Fibroblast of the aortic adventitia (primary cell): ENCODE results near the gene ANTKMT. TPM values are rescaled to one million over a fixed set of nuclear protein-coding genes. Genes with fewer than 3 reads are reported as not detected.
"Not testable (repeated sequence)": the region's sequence is repeated elsewhere in the genome, so short reads cannot be mapped to it uniquely, and the experiment has no call there.

Source experiments
- DNase-seq: peaks from one replicate; pipeline ENCODE4 v3.0.0-alpha.2; 2010; ENCODE audit warnings: low read depth
- H3K4me3 ChIP-seq: 2 replicates; pipeline ENCODE4 v1.5.1; 2011; ENCODE audit warnings: low read depth, mild to moderate bottlenecking, control low read depth, low read length, moderate library complexity
- CTCF ChIP-seq: IDR thresholded peaks from 2 replicates; pipeline ENCODE4 v1.5.1; 2011; ENCODE audit warnings: mild to moderate bottlenecking, low read length, control low read depth, inconsistent platforms; ENCODE audit not compliant: insufficient read depth
- total RNA-seq: library from RNA; depleted of rRNA; stranded (reverse); fragments of >200 nt; gene quantifications from 2 replicates; pipeline ENCODE4 v1.2.3, GENCODE V29; 2012; ENCODE audit warnings: low replicate concordance

Gene ANTKMT
- total RNA-seq, 1 donor = 21.8 TPM

DNA sequence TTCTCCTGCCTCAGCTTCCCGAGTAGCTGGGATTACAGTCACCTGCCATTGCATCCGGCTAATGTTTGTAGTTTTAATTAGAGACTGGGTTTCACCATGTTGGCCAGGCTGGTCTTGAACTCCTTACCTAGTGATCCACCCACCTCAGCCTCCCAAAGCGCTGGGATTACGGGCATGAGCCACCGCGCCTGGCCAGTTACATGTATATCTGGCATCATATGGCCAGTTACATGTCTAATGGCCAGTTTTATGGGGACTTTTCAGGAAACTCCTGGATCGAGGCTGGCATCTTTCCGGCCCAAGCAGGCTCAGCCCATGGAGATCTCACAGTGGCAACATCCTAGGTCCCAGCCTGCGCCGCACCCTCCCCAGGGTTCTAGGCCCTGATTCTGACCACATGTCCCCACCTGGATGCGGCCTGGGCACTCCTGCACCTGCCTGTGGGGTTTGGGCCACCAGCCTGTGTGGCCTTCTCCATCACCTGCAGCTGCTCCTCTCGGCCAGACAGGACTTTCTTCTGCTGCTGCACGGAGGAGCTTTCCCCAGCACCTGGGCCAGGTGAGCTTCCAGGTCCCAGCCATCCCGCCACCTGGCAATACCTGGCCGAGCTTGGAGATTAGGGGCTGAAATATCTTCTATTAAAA, 21.2 kb downstream of the ANTKMT start:
- no peak for TF ChIP-seq CTCF

DNA sequence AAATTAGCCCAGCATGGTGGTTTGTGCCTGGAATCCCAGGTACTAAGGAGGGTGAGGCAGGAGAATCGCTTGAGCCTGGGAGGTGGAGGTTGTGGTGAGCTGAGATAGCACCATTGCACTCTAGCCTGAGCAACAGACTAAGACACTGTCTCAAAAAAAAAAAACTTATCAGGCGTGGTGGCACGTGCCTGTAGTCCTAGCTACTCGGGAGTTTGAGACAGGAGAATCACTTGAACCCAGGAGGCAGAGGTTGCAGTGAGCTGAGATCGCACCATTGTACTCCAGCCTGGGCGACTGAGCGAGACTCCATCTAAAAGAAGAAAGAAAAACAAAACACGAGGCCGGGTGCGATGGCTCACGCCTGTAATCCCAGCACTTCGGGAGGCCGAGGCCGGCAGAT, 21.9 kb downstream of the ANTKMT start:
- not testable (repeated sequence) for H3K4me3 ChIP-seq, DNase-seq

More for the DNA sequence above, 21.2 kb downstream of the ANTKMT start:
- no peak for DNase-seq
- no peak overlapping the region for H3K4me3 ChIP-seq

GRCh38 chr16:743794-744500, 23.0 kb downstream of the ANTKMT start:
- H3K4me3 ChIP-seq = no peak overlapping the region
- TF ChIP-seq CTCF = no peak

DNA sequence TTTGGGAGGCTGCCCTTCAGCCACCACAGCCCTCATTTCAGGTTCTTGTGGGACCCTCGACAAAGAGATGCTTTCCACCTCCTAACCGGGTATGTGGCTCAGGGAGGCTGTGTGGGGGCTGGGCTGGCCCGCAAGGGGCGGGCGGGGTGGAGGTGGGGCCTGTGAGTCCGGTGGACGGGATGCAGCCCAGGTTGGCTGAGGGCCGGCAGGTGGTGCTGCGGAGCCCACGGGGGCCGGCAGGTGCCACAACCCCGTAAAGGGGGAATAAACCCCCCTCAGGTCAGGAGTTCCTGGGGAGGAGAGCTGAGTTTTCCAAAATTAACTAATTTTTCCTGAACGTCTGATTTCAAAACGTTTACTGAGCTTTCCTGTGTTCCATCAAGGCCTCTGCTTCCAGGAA, 24.8 kb downstream of the ANTKMT start:
- no peak for DNase-seq
- H3K4me3 ChIP-seq = no peak overlapping the region
- peak; percentile 16 for TF ChIP-seq CTCF

More at GRCh38 chr16:743794-744500, 23.0 kb downstream of the ANTKMT start:
- no peak for DNase-seq

DNA sequence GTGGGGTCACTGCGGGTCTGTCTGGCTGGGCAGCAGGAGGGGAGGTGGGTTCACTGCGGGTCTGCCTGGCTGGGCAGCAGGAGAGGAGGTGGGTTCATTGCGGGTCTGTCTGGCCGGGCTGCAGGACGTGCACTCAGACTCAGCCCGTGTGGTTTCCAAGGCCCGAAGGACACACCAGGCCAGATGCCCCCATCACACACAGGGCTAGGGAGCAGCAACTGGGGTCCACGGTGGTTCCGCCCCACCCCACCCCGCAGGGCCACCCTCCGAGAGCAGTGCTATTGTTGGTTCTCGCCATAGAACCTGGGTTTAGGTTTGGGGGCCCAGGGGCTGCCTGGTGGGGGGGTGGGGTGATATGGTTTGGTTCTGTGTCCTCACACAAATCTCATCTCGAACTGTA, 25.7 kb downstream of the ANTKMT start:
- H3K4me3 ChIP-seq = no peak overlapping the region
- TF ChIP-seq CTCF = no peak
- DNase-seq = no peak

DNA sequence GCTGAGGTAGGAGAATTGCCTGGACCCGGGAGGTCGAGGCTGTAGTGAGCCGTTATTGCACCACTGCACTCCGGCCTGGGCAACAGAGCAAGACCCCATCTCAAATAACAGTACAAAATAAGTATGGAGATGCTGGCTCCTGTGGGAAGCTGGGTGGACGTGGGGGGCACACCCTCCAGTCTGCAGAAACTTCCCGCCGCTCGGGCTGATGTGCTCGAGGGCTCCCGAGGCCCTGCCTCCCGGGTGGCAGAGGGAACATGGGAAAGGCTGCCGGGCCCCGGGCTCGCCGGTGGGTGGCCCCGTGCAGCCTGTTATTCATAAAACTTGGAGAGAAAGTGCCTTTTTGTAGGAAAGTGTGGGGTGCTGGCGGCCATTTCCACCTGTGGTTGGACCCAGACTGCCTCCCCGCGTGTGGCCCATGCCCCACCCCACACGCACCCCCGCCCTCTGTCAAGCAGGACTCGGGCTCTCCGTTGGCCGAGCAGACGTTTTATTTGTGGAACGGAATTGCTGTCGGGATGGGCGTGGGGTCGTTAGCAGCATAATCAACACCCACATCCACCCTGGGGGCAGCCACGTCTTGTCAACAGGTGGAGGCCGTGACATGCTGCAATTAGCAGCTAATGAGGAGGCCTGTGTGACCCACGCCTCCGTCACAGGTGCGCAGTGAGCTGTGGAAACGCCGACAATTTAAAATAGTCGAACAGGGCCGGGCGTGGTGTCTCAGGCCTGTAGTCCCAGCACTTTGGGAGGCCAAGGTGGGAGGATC, 27.2 kb downstream of the ANTKMT start:
- TF ChIP-seq CTCF = no peak
- H3K4me3 ChIP-seq = no peak overlapping the region
- DNase-seq = no peak

GRCh38 chr16:749010-749409, 28.1 kb downstream of the ANTKMT start:
- H3K4me3 ChIP-seq = no peak overlapping the region
- no peak for TF ChIP-seq CTCF
- DNase-seq = peak; percentile 89
